HL-60/S4 treated with phorbol 12-myristate 13-acetate at 8.2 ng/mL for 4 days and 3 days (cell line): ENCODE data around the gene IL9.

Experiments
- in situ Hi-C: fragments of 300-500 bp; cut with MboI; formaldehyde crosslinking; loops from 2 replicates; pipeline ENCODE4 v1.15.0; 2022; ENCODE audit warnings: low sequenced_read_pairs

IL9 gene

GRCh38 chr5:135895474-135896006 lies at the start of gene IL9:
IL9 (minus strand) TSS chr5:135895841; CDS start chr5:135895816, 25 bp downstream.
- in situ Hi-C loops = loop anchor here (25.0 kb wide), 1 partner anchor 317 kb away; no protein-coding TSS in a partner anchor

- in situ Hi-C loops = loop anchor here (10.0 kb wide), 1 partner anchor 110 kb away; no protein-coding TSS in a partner anchor
Measured at GRCh38 chr5:135944967-135945560, 49.4 kb upstream of the IL9 start.

- in situ Hi-C loops = loop anchor here (10.0 kb wide), 1 partner anchor 110 kb away; no protein-coding TSS in a partner anchor
Measured at GRCh38 chr5:135944564-135944963, 48.9 kb upstream of the IL9 start.

- in situ Hi-C loops = loop anchor here (10.0 kb wide), 1 partner anchor 113 kb away; no protein-coding TSS in a partner anchor
Measured at GRCh38 chr5:135942202-135942771, 46.6 kb upstream of the IL9 start.

GRCh38 chr5:135941711-135942110 lies 46.1 kb upstream of the IL9 start:
- in situ Hi-C loops = loop anchor here (10.0 kb wide), 1 partner anchor 113 kb away; no protein-coding TSS in a partner anchor

GRCh38 chr5:135937245-135937911 lies 41.7 kb upstream of the IL9 start:
- in situ Hi-C loops = no loop called here

GRCh38 chr5:135934939-135935338 lies 39.3 kb upstream of the IL9 start:
- in situ Hi-C loops = no loop called here

GRCh38 chr5:135930949-135931295 lies 35.3 kb upstream of the IL9 start:
- in situ Hi-C loops = no loop called here

GRCh38 chr5:135930029-135930948 lies 34.6 kb upstream of the IL9 start:
- in situ Hi-C loops = no loop called here

GRCh38 chr5:135921388-135921787 lies 25.7 kb upstream of the IL9 start:
- in situ Hi-C loops = no loop called here

- in situ Hi-C loops = no loop called here
Measured at GRCh38 chr5:135920199-135920598, 24.6 kb upstream of the IL9 start.

- in situ Hi-C loops = no loop called here
Measured at GRCh38 chr5:135916638-135917263, 21.1 kb upstream of the IL9 start.

GRCh38 chr5:135915466-135916001 lies 19.9 kb upstream of the IL9 start:
- in situ Hi-C loops = no loop called here

GRCh38 chr5:135913713-135914626 lies 18.3 kb upstream of the IL9 start:
- in situ Hi-C loops = no loop called here

- in situ Hi-C loops = no loop called here
Measured at GRCh38 chr5:135905144-135905543, 9.5 kb upstream of the IL9 start.

GRCh38 chr5:135901633-135902032 lies 6.0 kb upstream of the IL9 start:
- in situ Hi-C loops = no loop called here

GRCh38 chr5:135900276-135900675 lies 4.6 kb upstream of the IL9 start:
- in situ Hi-C loops = no loop called here

- in situ Hi-C loops = loop anchor here (25.0 kb wide), 1 partner anchor 314 kb away; no protein-coding TSS in a partner anchor
Measured at GRCh38 chr5:135898651-135899050, 3.0 kb upstream of the IL9 start.

GRCh38 chr5:135894789-135895188 lies 852 bp downstream of the IL9 start:
- in situ Hi-C loops = loop anchor here (25.0 kb wide), 1 partner anchor 318 kb away; no protein-coding TSS in a partner anchor
